Measurements from ENCODE around the gene CD84.

DNA sequence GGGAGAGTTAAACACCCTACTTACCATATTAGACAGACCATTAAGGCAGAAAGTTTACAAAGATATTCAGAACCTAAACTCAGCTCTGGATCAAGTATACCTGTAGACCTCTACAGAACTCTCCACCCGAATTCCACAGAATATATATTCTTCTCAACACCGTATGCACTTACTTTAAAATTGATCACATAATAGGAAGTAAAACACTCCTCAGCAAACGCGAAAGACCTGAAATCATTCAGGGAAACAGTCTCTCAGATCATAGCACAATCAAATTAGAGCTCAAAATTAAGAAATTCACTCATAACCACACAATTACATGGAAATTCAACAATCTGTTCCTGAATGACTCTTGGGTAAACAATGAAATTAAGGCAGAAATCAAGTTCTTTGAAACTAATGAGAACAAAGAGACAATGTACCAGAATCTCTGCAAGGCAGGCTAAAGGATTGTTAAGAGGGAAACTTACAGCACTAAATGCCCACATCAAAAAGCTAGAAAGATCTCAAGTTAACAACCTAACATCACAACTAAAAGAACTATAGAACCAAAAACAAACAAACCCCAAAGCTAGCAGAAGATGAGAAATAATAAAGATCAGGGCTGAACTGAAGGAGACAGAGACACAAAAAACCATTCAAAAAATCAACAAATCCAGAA lies 19.1 kb downstream of the CD84 start:
- TF ChIP-seq EZH2 (IDR thresholded peaks at IDR 0.05; ENCODE audit: low read length, unreplicated experiment), result no peak
- TF ChIP-seq, protein P1, sequence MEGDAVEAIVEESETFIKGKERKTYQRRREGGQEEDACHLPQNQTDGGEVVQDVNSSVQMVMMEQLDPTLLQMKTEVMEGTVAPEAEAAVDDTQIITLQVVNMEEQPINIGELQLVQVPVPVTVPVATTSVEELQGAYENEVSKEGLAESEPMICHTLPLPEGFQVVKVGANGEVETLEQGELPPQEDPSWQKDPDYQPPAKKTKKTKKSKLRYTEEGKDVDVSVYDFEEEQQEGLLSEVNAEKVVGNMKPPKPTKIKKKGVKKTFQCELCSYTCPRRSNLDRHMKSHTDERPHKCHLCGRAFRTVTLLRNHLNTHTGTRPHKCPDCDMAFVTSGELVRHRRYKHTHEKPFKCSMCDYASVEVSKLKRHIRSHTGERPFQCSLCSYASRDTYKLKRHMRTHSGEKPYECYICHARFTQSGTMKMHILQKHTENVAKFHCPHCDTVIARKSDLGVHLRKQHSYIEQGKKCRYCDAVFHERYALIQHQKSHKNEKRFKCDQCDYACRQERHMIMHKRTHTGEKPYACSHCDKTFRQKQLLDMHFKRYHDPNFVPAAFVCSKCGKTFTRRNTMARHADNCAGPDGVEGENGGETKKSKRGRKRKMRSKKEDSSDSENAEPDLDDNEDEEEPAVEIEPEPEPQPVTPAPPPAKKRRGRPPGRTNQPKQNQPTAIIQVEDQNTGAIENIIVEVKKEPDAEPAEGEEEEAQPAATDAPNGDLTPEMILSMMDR (conservative IDR thresholded peaks at IDR 0.05; ENCODE audit: low read depth, low read length), result no peak

Data from PC-3 (cell line).